Ovary (tissue), 3 donors: ENCODE data around the gene ROPN1L.

Source experiments
- POLR2A ChIP-seq: fragments of 450-650 bp; IDR thresholded peaks from one replicate; pipeline ENCODE4 v1.6.1; 2017; ENCODE audit warnings: antibody characterized with exemption, mild to moderate bottlenecking, moderate library complexity
- TF ChIP-seq, protein P1 (sequence below), 3 donors: fragments of 450-650 bp in 2 of 3; fragments of 200-600 bp in 1 of 3; IDR thresholded peaks; one replicate each; pipeline versions ENCODE4 v1.5.1 to v1.8.0; 2016 to 2022; ENCODE audit warnings: antibody characterized with exemption in 3 of 3, mild to moderate bottlenecking in 1 of 3
- donor health status: DM: no; HTN: no; CAD: no.

DNA sequence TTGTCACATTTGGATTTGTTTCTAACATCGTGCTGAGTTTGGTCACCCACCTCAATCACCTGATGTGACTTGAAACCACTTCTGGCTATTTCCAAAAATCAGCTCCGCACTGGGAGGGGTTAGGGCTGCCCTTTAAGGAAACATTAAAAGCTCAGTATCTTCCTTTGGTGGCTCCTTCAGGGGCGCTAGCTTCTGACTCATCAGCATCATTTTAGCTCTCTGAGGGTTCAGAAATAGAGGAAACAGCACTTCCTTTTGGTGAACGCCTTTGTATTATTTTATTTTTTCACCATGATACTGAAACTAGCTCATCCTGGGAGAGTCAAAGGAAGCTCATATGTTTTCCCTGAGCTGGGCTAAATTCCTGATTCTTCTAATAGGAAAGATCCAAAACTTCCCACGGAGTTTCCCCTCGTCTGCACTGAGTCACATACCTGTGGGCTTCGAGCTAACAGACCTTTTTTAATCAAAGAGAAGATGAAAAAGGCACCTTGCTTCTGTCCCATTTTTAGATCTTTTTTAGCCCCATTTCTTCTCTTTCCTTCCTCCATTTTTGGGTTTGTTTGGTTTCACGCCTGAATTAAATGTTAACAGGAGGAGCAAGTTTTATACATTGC, 48.2 kb downstream of the ROPN1L start:
- TF ChIP-seq, protein P1, sequence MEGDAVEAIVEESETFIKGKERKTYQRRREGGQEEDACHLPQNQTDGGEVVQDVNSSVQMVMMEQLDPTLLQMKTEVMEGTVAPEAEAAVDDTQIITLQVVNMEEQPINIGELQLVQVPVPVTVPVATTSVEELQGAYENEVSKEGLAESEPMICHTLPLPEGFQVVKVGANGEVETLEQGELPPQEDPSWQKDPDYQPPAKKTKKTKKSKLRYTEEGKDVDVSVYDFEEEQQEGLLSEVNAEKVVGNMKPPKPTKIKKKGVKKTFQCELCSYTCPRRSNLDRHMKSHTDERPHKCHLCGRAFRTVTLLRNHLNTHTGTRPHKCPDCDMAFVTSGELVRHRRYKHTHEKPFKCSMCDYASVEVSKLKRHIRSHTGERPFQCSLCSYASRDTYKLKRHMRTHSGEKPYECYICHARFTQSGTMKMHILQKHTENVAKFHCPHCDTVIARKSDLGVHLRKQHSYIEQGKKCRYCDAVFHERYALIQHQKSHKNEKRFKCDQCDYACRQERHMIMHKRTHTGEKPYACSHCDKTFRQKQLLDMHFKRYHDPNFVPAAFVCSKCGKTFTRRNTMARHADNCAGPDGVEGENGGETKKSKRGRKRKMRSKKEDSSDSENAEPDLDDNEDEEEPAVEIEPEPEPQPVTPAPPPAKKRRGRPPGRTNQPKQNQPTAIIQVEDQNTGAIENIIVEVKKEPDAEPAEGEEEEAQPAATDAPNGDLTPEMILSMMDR (IDR thresholded peaks at IDR 0.05), result no peak
- no peak for TF ChIP-seq POLR2A
